ENCODE data around the gene CDHR3.
A peak's percentile ranks its signal among the peaks of the same experiment; 100 is the strongest.

CDHR3 gene

GRCh38 chr7:106052681-106053080, 89.6 kb downstream of the CDHR3 start:
- H3K18ac ChIP-seq (ENCODE audit: low read length) = no peak overlapping the region

GRCh38 chr7:106053109-106053508, 90.0 kb downstream of the CDHR3 start:
- H3K23ac ChIP-seq (ENCODE audit: low read length) = no peak overlapping the region
- no CpG with 5 or more reads among the region's 5 CpGs for WGBS (ENCODE audit: extremely low coverage, insufficient coverage, low lambda C conversion rate)
- no peak overlapping the region for H3K4me2 ChIP-seq (ENCODE audit: low read length)
- no peaks in the 10 kb centered on the region for H3K79me2 ChIP-seq (ENCODE audit: control insufficient read depth, insufficient read depth, low read length)
- H3K18ac ChIP-seq (ENCODE audit: low read length) = no peak overlapping the region
- no peaks in the 10 kb centered on the region for H3K27me3 ChIP-seq (ENCODE audit: insufficient read depth, low read length, poor library complexity)
- H3K79me1 ChIP-seq (ENCODE audit: low read length) = no peaks in the 10 kb centered on the region
- no peak overlapping the region for H2AK5ac ChIP-seq (ENCODE audit: low read length)
- no peak overlapping the region for H3K27ac ChIP-seq (ENCODE audit: low read depth, low read length)
- no peaks in the 10 kb centered on the region for H3K36me3 ChIP-seq (ENCODE audit: control insufficient read depth, insufficient read depth, low read length)
- DNase-seq = no peak
- H2BK15ac ChIP-seq (replicated peaks; ENCODE audit: low read depth) = no peak overlapping the region
- no peak overlapping the region for H3K56ac ChIP-seq (ENCODE audit: low read length)
- no peak overlapping the region for H3K4me3 ChIP-seq (ENCODE audit: low read length)
- H3K9ac ChIP-seq (ENCODE audit: low read length) = no peak overlapping the region
- no peak overlapping the region for H3K4ac ChIP-seq (ENCODE audit: low read depth, low read length)
- H2BK5ac ChIP-seq (ENCODE audit: low read length) = no peak overlapping the region
- H2BK120ac ChIP-seq (ENCODE audit: low read depth, low read length) = no peak overlapping the region
- no peaks in the 10 kb centered on the region for H3K4me1 ChIP-seq (ENCODE audit: control insufficient read depth, low read depth, low read length)
- H4K5ac ChIP-seq (ENCODE audit: low read length) = no peak overlapping the region
- H4K8ac ChIP-seq (ENCODE audit: low read depth, low read length) = no peak overlapping the region

More at GRCh38 chr7:106052681-106053080, 89.6 kb downstream of the CDHR3 start:
- WGBS (ENCODE audit: extremely low coverage, insufficient coverage, low lambda C conversion rate) = no CpG with 5 or more reads among the region's 2 CpGs
- no peak overlapping the region for H3K4me3 ChIP-seq (ENCODE audit: low read length)
- H2BK15ac ChIP-seq (replicated peaks; ENCODE audit: low read depth) = no peak overlapping the region
- H3K36me3 ChIP-seq (ENCODE audit: control insufficient read depth, insufficient read depth, low read length) = no peaks in the 10 kb centered on the region
- H3K27me3 ChIP-seq (ENCODE audit: insufficient read depth, low read length, poor library complexity) = no peaks in the 10 kb centered on the region
- no peak overlapping the region for H2BK120ac ChIP-seq (ENCODE audit: low read depth, low read length)
- no peak overlapping the region for H3K27ac ChIP-seq (ENCODE audit: low read depth, low read length)
- H3K56ac ChIP-seq (ENCODE audit: low read length) = no peak overlapping the region
- H3K23ac ChIP-seq (ENCODE audit: low read length) = no peak overlapping the region
- no peak overlapping the region for H2AK5ac ChIP-seq (ENCODE audit: low read length)
- H2BK5ac ChIP-seq (ENCODE audit: low read length) = no peak overlapping the region
- H4K5ac ChIP-seq (ENCODE audit: low read length) = no peak overlapping the region
- no peak overlapping the region for H3K9ac ChIP-seq (ENCODE audit: low read length)
- no peak overlapping the region for H3K4ac ChIP-seq (ENCODE audit: low read depth, low read length)
- no peak for DNase-seq
- H3K79me1 ChIP-seq (ENCODE audit: low read length) = no peaks in the 10 kb centered on the region
- H4K8ac ChIP-seq (ENCODE audit: low read depth, low read length) = no peak overlapping the region
- H3K4me2 ChIP-seq (ENCODE audit: low read length) = no peak overlapping the region
- H3K4me1 ChIP-seq (ENCODE audit: control insufficient read depth, low read depth, low read length) = no peaks in the 10 kb centered on the region
- H3K79me2 ChIP-seq (ENCODE audit: control insufficient read depth, insufficient read depth, low read length) = no peaks in the 10 kb centered on the region

GRCh38 chr7:106054156-106054910, 91.3 kb downstream of the CDHR3 start:
- H3K9ac ChIP-seq (ENCODE audit: low read length) = no peak overlapping the region
- no peak for DNase-seq
- no peak overlapping the region for H2BK15ac ChIP-seq (replicated peaks; ENCODE audit: low read depth)
- no peak overlapping the region for H3K18ac ChIP-seq (ENCODE audit: low read length)
- no peak overlapping the region for H3K56ac ChIP-seq (ENCODE audit: low read length)
- H3K36me3 ChIP-seq (ENCODE audit: control insufficient read depth, insufficient read depth, low read length) = no peaks in the 10 kb centered on the region
- no peak overlapping the region for H3K4me3 ChIP-seq (ENCODE audit: low read length)
- H3K27ac ChIP-seq (ENCODE audit: low read depth, low read length) = no peak overlapping the region
- H3K79me1 ChIP-seq (ENCODE audit: low read length) = no peaks in the 10 kb centered on the region
- H4K5ac ChIP-seq (ENCODE audit: low read length) = no peak overlapping the region
- H3K79me2 ChIP-seq (ENCODE audit: control insufficient read depth, insufficient read depth, low read length) = no peaks in the 10 kb centered on the region
- no peak overlapping the region for H2BK120ac ChIP-seq (ENCODE audit: low read depth, low read length)
- no peak overlapping the region for H3K4ac ChIP-seq (ENCODE audit: low read depth, low read length)
- no CpG with 5 or more reads among the region's 11 CpGs for WGBS (ENCODE audit: extremely low coverage, insufficient coverage, low lambda C conversion rate)
- no peaks in the 10 kb centered on the region for H3K27me3 ChIP-seq (ENCODE audit: insufficient read depth, low read length, poor library complexity)
- H2BK5ac ChIP-seq (ENCODE audit: low read length) = no peak overlapping the region
- H3K4me2 ChIP-seq (ENCODE audit: low read length) = no peak overlapping the region
- no peaks in the 10 kb centered on the region for H3K4me1 ChIP-seq (ENCODE audit: control insufficient read depth, low read depth, low read length)
- H2AK5ac ChIP-seq (ENCODE audit: low read length) = no peak overlapping the region
- no peak overlapping the region for H3K23ac ChIP-seq (ENCODE audit: low read length)
- no peak overlapping the region for H4K8ac ChIP-seq (ENCODE audit: low read depth, low read length)

- Histone ChIP-seq H3K79me1 (ENCODE audit: low read length) (no peaks in the 10 kb centered on the region), H3K4me1 (ENCODE audit: control insufficient read depth, low read depth, low read length) (no peaks in the 10 kb centered on the region), H3K4me3 (ENCODE audit: low read length) (no peak overlapping the region), H2BK15ac (replicated peaks; ENCODE audit: low read depth) (no peak overlapping the region), H3K27ac (ENCODE audit: low read depth, low read length) (no peak overlapping the region), H4K5ac (ENCODE audit: low read length) (no peak overlapping the region), H4K8ac (ENCODE audit: low read depth, low read length) (no peak overlapping the region), H2AK5ac (ENCODE audit: low read length) (no peak overlapping the region), H3K36me3 (ENCODE audit: control insufficient read depth, insufficient read depth, low read length) (no peaks in the 10 kb centered on the region), H3K4me2 (ENCODE audit: low read length) (no peak overlapping the region), H3K23ac (ENCODE audit: low read length) (no peak overlapping the region), H2BK5ac (ENCODE audit: low read length) (no peak overlapping the region), H3K56ac (ENCODE audit: low read length) (no peak overlapping the region), H3K79me2 (ENCODE audit: control insufficient read depth, insufficient read depth, low read length) (no peaks in the 10 kb centered on the region), H3K4ac (ENCODE audit: low read depth, low read length) (no peak overlapping the region), H2BK120ac (ENCODE audit: low read depth, low read length) (no peak overlapping the region), H3K18ac (ENCODE audit: low read length) (no peak overlapping the region), H3K9ac (ENCODE audit: low read length) (no peak overlapping the region), H3K27me3 (ENCODE audit: insufficient read depth, low read length, poor library complexity) (no peaks in the 10 kb centered on the region)
- DNase-seq = peak; percentile 21
- WGBS (ENCODE audit: extremely low coverage, insufficient coverage, low lambda C conversion rate) = no CpG with 5 or more reads among the region's 7 CpGs
These were observed 92.0 kb downstream of the CDHR3 start for GRCh38 chr7:106054971-106055532.

GRCh38 chr7:106056513-106057203, 93.6 kb downstream of the CDHR3 start:
- no peak overlapping the region for H3K18ac ChIP-seq (ENCODE audit: low read length)
- H3K79me1 ChIP-seq (ENCODE audit: low read length) = no peaks in the 10 kb centered on the region
- no peak overlapping the region for H3K56ac ChIP-seq (ENCODE audit: low read length)
- H3K36me3 ChIP-seq (ENCODE audit: control insufficient read depth, insufficient read depth, low read length) = no peaks in the 10 kb centered on the region
- H3K4me3 ChIP-seq (ENCODE audit: low read length) = no peak overlapping the region
- H3K27me3 ChIP-seq (ENCODE audit: insufficient read depth, low read length, poor library complexity) = no peaks in the 10 kb centered on the region
- no peak overlapping the region for H3K4ac ChIP-seq (ENCODE audit: low read depth, low read length)
- H3K9ac ChIP-seq (ENCODE audit: low read length) = no peak overlapping the region
- peak; percentile 87 for DNase-seq
- H2BK120ac ChIP-seq (ENCODE audit: low read depth, low read length) = no peak overlapping the region
- no peak overlapping the region for H4K8ac ChIP-seq (ENCODE audit: low read depth, low read length)
- no peak overlapping the region for H3K23ac ChIP-seq (ENCODE audit: low read length)
- H2BK15ac ChIP-seq (replicated peaks; ENCODE audit: low read depth) = no peak overlapping the region
- H4K5ac ChIP-seq (ENCODE audit: low read length) = no peak overlapping the region
- no peak overlapping the region for H2BK5ac ChIP-seq (ENCODE audit: low read length)
- WGBS (ENCODE audit: extremely low coverage, insufficient coverage, low lambda C conversion rate) = no CpG with 5 or more reads among the region's 9 CpGs
- H3K4me2 ChIP-seq (ENCODE audit: low read length) = no peak overlapping the region
- H2AK5ac ChIP-seq (ENCODE audit: low read length) = no peak overlapping the region
- H3K27ac ChIP-seq (ENCODE audit: low read depth, low read length) = no peak overlapping the region
- H3K4me1 ChIP-seq (ENCODE audit: control insufficient read depth, low read depth, low read length) = no peaks in the 10 kb centered on the region
- H3K79me2 ChIP-seq (ENCODE audit: control insufficient read depth, insufficient read depth, low read length) = no peaks in the 10 kb centered on the region
